GM19438 (cell line): ENCODE data around the gene TMA16.
"Not testable (repeated sequence)": the region's sequence is repeated elsewhere in the genome, so short reads cannot be mapped to it uniquely, and the experiment has no call there.

ENCODE experiments used
- ATAC-seq: cut with Tn5 transposase; IDR thresholded peaks from one replicate; pipeline ENCODE4 v1.9.1; 2021; ENCODE audit warnings: low read depth; ENCODE audit not compliant: unreplicated experiment

The TMA16 gene

GRCh38 chr4:163494360-163495241 lies at the start of gene TMA16:
TSS of gene TMA16 (plus strand) at chr4:163494690. CDS start at chr4:163494802, 112 bp downstream.
- peak; percentile 84 for ATAC-seq

DNA sequence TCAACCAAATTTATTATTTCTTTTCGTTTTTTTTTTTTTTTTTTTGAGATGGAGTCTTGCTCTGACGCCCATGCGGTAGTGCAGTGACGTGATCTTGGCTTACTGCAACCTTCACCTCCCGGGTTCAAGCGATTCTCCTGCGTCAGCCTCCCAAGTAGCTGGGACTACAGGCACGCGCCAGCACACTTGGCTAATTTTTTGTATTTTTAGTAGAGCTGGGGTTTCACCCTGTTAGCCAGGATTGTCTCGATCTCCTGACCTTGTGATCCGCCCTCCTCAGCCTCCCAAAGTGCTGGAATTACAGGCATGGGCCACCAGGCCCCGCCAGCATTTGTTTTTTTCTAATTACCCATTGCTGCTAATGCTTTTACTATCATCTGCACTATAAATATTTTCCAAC lies 47.5 kb upstream of the TMA16 start:
- not testable (repeated sequence) for ATAC-seq

- ATAC-seq: no peak
Measured at GRCh38 chr4:163447481-163447880, 47.0 kb upstream of the TMA16 start.

DNA sequence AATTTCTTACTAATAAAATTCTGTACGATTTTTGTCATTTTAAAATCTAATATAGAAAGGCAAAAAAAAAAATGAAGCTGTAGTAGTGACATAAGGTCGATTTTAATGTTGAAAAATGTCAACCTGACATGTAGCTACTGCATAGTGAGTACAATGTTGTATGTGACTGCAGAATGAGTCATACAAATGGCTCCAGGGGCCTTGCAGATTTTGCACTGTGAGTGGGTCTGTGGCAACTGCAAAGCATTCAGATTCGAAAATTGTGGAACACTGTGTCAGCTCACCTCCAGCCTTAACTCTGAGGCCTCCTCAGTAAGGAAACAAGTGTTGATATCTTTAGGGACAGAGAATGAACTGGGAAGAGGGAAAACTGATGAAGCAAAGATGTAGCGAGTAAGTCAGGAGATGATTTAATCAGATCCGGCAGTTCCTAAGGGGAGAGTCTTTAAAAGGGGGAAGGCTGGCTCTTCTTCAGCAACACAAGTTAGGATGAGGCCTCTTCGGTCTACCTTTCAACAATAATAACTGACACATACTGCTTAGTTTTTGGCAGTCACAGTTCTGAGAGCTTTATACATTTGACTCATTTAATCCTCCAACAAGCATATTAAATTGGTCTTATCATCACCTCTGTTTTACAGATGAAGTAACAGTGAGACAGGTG lies 45.8 kb upstream of the TMA16 start:
- no peak for ATAC-seq

GRCh38 chr4:163462556-163462955 lies 31.9 kb upstream of the TMA16 start:
- no peak for ATAC-seq

- ATAC-seq: no peak
Measured at GRCh38 chr4:163467082-163467770, 27.3 kb upstream of the TMA16 start.

DNA sequence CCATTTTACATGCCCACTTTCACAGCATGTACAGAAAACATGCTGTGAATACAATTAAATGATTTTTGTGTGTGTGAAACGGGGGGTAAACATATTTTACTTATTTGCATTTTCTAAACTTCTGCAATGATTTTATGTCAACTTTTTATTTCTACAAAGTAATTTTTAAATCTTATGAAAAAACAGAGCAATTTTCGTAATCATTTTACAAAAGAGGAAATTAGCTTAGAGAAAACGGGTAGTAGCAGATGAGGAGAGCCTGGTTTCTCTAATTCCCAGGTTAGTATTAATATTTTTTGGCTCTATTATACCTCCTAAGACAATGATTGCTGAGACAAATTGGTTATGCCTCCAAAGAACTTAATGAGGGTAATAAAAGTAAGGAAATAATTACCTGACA lies 24.1 kb upstream of the TMA16 start:
- no peak for ATAC-seq

DNA sequence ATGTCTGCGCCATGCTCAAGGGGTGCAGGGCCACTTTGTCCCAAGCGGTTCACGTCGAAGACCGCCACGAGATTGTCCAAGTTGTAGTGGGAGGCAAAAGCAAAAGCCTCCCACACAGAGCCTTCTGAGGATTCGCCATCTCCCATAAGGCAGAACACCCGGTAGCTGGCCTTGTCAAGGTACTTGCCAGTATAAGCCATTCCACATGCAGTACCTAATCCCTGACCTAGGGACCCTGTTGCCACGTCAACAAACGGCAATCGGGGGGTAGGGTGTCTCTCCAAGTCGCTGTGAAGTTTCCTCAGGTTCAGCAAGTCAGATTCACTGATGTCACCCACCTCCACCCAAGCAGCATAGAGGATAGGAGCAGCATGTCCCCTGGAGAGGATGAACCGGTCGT lies 21.4 kb upstream of the TMA16 start:
- ATAC-seq: no peak

DNA sequence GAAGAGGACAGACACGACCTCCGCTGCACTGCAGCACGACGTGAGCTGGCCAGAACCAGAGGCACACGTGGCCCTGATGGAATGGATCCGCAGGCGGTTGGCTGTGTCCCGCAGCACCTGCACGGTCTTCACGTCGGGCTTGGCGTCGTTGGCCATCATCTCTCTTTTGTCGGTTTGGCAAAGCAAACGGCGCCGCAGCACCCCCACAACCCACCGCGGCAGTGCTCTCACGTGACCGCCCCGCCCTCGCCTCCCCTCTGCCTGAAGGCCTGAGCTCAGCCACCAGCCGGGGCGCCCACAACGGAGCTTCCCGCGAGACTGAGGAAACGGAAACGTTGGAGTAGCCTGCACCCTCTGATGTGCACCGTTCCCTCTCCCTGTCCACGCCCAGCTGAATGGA lies 20.9 kb upstream of the TMA16 start, which contains the start of gene TKTL2:
Gene TKTL2, minus strand, starts transcription at position 179 of the 400 bp plus-strand sequence. Its CDS starts 20 bp downstream, at position 159.
- ATAC-seq: no peak

DNA sequence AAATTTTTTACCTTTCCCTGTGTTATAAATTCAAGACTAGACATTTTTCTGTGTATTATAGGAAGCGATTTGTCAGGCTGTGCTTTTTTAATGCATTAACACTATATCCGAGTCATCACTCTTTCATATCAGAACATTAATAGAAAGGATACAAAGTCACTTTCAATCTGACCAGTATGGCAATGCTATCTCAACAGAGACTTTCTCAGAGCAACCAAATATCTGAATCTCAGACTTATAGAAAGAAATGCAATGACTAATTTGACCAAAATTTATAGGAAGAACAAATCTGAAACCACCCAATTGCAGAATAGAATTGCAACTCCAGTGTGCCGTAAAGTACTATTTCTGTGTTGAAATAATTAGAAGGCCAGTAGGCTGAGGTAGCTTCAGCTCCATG lies 20.5 kb upstream of the TMA16 start:
- ATAC-seq: no peak

DNA sequence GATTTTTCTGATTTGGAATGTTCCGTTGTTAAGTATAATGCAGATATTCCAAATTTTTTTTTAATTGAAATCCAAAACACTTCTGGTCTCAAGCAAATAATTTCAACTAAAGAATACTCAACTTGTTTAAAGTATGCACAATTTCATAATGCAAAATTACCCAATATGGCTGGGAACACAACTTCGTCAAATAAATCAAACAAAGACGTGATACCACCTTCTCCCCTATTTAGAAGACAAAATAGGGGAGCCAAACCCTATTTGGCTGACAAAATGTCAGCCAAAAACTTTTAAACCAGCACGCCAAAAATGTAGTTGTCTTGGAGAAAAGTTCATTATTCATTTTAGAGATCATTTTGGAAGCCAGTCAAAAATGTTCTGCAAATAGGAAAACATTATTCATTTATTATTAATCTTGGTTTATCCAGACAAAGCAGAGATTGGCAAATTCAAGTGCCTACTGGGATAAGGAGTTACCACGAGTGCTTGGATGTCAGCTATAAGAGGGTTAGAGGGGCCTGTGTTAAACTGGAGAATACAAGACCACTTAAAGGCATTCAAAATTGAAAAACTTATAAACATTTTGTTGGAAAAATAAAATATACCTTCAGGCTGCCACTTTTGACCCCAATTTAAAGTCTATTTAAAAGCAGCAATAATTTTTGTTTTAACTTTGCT lies 17.6 kb upstream of the TMA16 start:
- ATAC-seq: no peak

GRCh38 chr4:163482190-163482589 lies 12.3 kb upstream of the TMA16 start:
- peak; percentile 60 for ATAC-seq

GRCh38 chr4:163484906-163485305 lies 9.6 kb upstream of the TMA16 start:
- no peak for ATAC-seq

DNA sequence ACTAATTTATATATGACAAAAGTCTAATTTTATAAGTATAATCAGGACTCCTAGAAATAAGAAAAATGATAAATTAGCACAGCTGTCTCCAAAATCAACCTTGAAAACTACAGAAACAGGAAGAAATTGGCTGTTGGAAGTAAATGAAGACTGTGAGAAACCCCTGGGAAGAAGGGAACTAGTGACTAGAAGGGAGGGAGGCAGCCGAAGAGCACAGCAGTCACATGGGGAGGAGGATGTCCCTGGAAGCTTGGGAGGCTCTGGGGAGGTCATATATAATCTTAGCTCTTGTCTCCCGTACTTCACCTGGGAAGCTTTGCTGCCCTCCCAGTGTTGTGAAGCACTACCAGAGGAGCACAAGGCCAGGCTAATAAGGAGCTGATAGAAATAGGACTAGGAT lies 8.9 kb upstream of the TMA16 start:
- ATAC-seq: no peak

DNA sequence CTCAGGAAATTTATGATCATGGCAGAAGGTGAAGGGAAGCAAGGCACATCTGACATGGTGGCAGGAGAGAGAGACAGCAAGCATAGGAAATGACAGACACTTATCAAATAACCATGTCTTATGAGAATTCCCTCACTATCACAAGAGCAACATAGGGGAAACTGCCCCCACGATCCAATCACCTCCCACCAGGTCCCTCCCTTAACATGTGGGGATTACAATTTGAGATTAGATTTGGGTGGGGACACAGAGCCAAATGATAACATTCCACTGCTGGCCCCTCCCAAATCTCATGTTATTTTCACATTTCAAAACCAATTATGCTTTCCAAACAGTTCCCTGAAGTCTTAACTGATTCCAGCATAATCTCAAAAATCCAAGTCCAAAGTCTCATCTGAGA lies 8.2 kb upstream of the TMA16 start:
- no peak for ATAC-seq

DNA sequence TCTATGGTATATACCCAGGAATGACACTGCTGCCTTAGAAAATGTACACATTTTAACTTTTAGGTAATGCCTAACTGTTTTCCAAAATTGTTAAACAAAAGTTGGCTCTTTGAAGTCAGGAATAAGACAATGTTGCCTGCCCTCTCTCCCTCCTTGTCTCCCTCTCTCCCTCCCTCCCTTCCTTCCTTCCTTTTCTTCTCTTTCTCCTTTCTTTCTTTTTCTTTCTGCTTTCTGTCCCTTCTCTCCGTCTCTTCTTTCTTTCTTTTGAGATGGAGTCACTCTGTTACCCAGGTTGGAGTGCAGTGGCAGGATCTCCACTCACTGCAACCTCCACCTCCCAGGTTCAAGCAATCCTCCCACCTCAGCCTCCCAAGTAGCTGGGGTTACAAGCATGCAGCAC lies 4.6 kb upstream of the TMA16 start:
- no peak for ATAC-seq

DNA sequence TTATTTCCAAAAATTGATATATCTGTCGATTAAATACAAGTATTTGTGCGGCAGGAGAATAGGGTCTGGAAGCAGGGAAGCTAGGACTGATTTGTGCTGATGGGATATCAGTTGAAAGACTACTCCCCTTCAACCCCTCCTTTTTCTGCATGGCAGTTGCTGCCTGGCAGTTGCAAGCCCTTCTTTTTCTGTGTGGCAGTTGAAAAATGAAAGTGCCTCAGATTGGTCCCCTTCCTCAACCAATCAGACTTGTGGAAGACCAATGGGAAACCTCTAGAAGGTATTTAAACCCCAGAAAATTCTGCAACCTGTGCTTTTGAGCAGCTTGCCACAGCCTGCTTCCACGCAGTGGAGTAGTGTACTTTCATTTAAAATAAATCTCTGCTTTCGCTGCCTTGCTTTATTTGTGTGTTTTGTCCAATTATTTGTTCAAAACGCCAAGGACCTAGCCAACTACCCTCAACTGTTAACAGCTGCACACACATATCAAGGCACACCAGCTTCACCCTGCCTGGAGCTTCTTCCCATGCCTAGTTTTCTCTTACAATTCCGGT lies 1.5 kb upstream of the TMA16 start:
- ATAC-seq: no peak

DNA sequence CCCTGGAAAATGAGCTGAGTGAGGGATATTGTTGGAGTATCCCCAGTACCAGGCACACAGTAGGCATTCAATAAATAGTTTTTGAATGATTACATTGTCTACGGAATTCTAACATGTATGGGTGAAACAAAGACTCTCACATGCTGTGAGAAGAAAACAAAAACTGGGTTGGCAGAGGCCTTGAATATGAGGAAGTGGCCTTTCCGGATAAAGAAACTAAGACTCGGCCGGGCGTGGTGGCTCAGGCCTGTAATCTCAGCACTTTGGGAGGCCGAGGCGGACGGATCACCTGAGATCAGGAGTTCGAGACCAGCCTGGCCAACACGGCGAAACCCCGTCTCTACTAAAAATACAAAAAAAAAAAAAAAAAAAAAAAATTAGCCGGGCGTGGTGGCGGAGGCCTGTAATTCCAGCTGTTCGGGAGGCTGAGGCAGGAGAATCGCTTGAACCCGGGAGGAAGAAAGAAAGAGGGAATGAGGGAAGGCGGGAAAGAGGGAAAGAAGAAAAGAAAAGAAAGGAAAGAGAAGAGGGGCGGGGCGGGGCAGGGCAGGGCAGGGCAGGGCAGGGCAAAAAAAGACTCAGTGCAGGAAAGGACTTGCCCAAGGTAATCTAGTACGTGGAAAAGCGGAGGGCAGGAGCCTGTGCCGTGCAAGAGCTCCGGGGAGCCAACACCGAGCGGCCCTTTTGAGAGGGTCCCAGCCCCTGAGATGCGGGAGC lies 689 bp upstream of the TMA16 start:
- no peak for ATAC-seq

- ATAC-seq: peak; percentile 18
Measured at GRCh38 chr4:163495900-163496299, 1.4 kb downstream of the TMA16 start.

DNA sequence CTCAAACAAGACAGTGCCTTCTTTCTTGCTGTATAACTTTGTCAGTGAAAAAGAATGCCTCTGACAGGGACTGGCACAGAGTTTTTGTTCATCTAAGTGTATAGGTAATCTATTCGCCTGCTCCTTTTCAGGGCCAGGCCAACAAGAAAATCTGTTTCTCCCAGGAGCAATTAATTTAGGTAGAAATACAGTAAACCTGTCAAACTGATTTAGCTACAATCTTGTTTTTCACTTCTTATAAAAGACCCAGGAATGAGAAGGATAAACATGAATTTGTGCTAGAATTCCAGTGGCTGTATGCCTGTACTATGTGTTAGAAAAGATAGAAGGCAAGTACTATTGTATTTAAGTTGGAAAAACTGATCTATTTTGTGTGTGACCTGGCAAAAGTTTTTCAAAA lies 6.1 kb downstream of the TMA16 start:
- ATAC-seq: no peak
